ES-I3 (cell line): ENCODE measurements around the gene MNX1.

Experiments
- H3K36me3 ChIP-seq: 2 replicates; pipeline ENCODE4 v1.6.1; 2013; ENCODE audit warnings: mild to moderate bottlenecking, low read length, control low read depth, moderate library complexity; ENCODE audit not compliant: insufficient read depth
- H3K4me1 ChIP-seq: 2 replicates; pipeline ENCODE4 v1.6.1; 2013; ENCODE audit warnings: mild to moderate bottlenecking, control low read depth, low read length; ENCODE audit not compliant: insufficient read depth
- H3K9ac ChIP-seq: 2 replicates; pipeline ENCODE4 v1.6.1; 2013; ENCODE audit warnings: low read depth, mild to moderate bottlenecking, low read length, moderate library complexity
- H3K9me3 ChIP-seq: 2 replicates; pipeline ENCODE4 v1.6.1; 2013; ENCODE audit warnings: mild to moderate bottlenecking, low read length, moderate library complexity; ENCODE audit not compliant: control insufficient read depth, insufficient read depth

Gene MNX1

GRCh38 chr7:156963472-156963871 is 47.0 kb downstream of the MNX1 start:
- Histone ChIP-seq H3K9me3 (no peaks in the 10 kb centered on the region), H3K36me3 (peaks cover 50% of the 10 kb centered on the region), H3K4me1 (no peaks in the 10 kb centered on the region), H3K9ac (no peak overlapping the region)

- Histone ChIP-seq H3K9ac (no peak overlapping the region), H3K36me3 (peaks cover 56% of the 10 kb centered on the region), H3K9me3 (no peaks in the 10 kb centered on the region)
Observed at GRCh38 chr7:156962897-156963296, 47.6 kb downstream of the MNX1 start.

DNA sequence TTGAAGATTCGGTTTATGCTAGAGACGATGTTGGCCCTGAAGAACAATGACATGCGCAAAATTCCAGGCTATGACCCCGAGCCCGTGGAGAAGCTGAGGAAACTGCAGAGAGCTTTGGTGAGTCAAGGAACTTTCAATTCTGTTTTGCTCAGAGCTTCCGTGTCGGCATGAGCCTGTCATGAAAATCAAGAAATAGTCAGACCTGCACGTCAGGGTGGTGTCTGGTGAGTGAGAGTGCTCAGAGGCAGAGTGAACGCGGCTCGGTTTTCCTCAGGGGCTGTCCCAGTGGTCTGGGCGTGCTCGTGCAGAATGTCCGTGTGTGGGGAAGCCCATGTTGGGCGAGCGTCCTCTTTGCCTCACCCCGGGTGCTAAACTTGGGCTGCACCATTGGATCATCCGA is 48.3 kb downstream of the MNX1 start:
- no peaks in the 10 kb centered on the region for H3K9me3 ChIP-seq
- H3K36me3 ChIP-seq, result peaks cover 59% of the 10 kb centered on the region
- no peak overlapping the region for H3K9ac ChIP-seq
- H3K4me1 ChIP-seq, result no peaks in the 10 kb centered on the region

More at GRCh38 chr7:156962897-156963296, 47.6 kb downstream of the MNX1 start:
- no peaks in the 10 kb centered on the region for H3K4me1 ChIP-seq

- Histone ChIP-seq H3K36me3 (peaks cover 63% of the 10 kb centered on the region), H3K4me1 (peaks cover 6% of the 10 kb centered on the region; the same call in 1 of the 2 replicates), H3K9me3 (no peaks in the 10 kb centered on the region), H3K9ac (no peak overlapping the region)
Observed at GRCh38 chr7:156956727-156957126, 53.7 kb downstream of the MNX1 start.

DNA sequence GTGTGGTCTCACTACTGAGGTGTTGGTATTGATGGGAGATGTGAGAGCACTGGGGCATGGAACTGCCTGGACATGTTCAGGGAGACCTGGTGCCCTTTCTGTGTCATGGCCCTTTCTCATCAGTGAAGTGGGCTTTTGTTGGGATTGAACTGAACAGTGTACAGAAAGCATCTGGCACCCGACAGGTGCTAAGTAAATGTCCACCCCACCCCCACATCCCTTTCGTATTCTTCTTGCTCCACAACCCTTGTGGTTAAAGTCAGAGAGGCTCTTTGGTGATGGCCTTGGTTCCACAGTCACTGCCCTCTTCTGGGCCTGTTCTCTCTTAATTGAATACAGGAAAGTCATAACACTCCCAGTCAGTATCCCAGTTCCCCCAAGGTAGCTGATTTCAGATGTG is 55.5 kb downstream of the MNX1 start:
- H3K9ac ChIP-seq, result no peak overlapping the region
- H3K36me3 ChIP-seq, result peaks cover 50% of the 10 kb centered on the region
- H3K9me3 ChIP-seq, result no peaks in the 10 kb centered on the region
- peaks cover 6% of the 10 kb centered on the region; the same call in 1 of the 2 replicates for H3K4me1 ChIP-seq
